Left colon (tissue), 2 donors: ENCODE measurements around the gene CLBA1. TPM values are rescaled to one million over a fixed set of nuclear protein-coding genes. Genes with fewer than 3 reads are reported as not detected.

ENCODE experiments used
- ATAC-seq: fragments of 200-7000 bp; cut with Tn5 transposase; one replicate; pipeline ENCODE4 v1.9.1; 2020; ENCODE audit warnings: mild to moderate bottlenecking, moderate library complexity
- DNase-seq, 2 donors: peaks; one replicate each; pipeline ENCODE4 v3.0.0-alpha.2; 2020
- intact Hi-C, 2 donors: fragments of 100-400 bp; cut with DNase I in 1 of 2; cut with micrococcal nuclease in 1 of 2; formaldehyde crosslinking; loops; one replicate each; pipeline versions ENCODE4 v1.11.2 to v1.14.0; 2022; cut with DNase I, micrococcal nuclease
- total RNA-seq, 2 donors: library from RNA; stranded (reverse); fragmentation: NEBNext Ultra II Directional; extraction: Animal tissue kit (Norgen Biotek cat#: 25700); gene quantifications; one replicate each; pipeline ENCODE4 v1.2.1, GENCODE V29; 2021
- donor health status: DM: no; HTN: no; CAD: no.
- donor health status: DM: yes; HTN: yes; CAD: no.

The CLBA1 gene
- total RNA-seq, 2 donors from 2014 or later = 4.2 to 6.5 TPM

DNA sequence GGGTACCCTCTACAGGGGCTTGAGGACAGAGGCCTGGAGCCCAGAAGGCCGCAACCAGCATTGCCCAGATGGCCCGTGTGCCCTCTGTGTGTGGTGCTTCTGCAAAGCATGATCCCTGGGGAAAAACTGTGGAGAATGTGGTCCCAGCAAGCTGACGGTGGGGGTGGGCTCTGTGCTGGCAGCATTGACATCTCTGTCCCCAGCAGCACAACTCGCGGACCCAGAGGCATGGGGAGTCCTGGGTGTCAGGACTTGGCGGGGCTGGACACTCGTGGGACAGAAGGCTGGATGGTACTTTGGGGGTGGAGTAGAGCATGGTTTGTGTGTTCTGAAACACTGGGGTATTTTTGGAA, 4.3 kb downstream of the CLBA1 start:
- intact Hi-C loops = no loop called here
- no peak for DNase-seq
- ATAC-seq = no peak

DNA sequence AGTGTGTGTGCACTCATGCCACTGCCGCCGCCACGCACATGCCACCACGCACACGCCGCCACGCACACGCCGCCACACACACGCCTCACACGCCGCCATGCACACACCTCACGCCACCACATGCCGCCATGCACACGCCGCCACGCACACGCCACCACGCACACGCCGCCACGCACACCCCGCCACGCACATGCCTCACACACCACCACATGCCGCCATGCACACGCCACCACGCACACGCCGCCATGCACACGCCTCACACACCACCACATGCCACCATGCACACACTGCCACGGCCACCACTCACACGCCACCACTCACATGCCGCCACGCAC, 6.3 kb downstream of the CLBA1 start:
- ATAC-seq (no peak), DNase-seq (no peak)
- intact Hi-C loops = no loop called here

- DNase-seq (no peak), ATAC-seq (no peak)
- intact Hi-C loops = no loop called here
Observed at GRCh38 chr14:104992501-104992900, 6.9 kb downstream of the CLBA1 start.

DNA sequence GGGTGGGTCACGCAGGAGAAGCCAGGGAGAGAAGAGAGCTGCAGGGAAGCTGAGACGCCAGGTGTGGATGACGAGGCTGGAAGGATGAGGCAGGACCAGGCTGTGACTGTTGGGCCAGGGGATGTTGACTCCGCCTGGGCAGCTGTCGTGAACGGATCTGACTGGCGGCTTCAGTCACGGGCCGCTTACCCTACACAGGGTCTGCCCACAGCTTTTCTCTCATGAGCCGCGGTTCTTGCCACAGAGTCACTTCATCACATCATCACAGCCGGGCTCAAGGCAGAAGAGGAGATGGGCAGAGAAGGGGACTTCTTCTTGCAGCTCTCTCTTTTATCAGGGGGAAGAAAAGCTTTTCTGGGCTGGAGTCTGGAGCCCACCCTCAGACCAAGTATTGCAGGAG, 7.7 kb downstream of the CLBA1 start:
- no peak for ATAC-seq
- intact Hi-C loops = no loop called here
- DNase-seq = no peak

- DNase-seq (no peak), ATAC-seq (no peak)
- intact Hi-C loops = no loop called here
Observed at GRCh38 chr14:104993808-104994591, 8.4 kb downstream of the CLBA1 start.

GRCh38 chr14:104994978-104995377, 9.4 kb downstream of the CLBA1 start:
- DNase-seq (no peak), ATAC-seq (no peak)
- intact Hi-C loops = no loop called here

- intact Hi-C loops = no loop called here
- DNase-seq = no peak
- no peak for ATAC-seq
Observed at GRCh38 chr14:104996032-104996431, 10.4 kb downstream of the CLBA1 start.

DNA sequence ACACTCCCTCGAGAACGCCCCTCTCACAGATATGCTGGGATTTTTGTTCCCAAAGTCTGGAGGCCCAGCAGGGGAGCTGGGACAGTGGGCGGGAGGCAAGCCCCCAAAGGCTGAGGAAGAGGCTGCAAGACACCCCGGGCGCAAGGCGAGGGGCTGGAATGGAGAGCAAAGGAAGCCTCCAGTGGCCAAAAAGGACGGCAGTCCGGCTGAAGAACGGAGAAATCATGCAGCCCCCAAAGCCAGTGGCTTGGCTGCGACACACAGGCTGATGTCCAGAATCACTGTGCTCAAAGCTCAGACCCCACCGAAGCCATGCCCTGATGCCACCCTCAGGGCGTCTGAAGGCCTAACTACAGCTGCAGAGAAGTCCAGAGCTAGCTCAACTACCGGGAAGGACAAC, 10.9 kb downstream of the CLBA1 start:
- intact Hi-C loops = no loop called here
- DNase-seq (no peak), ATAC-seq (no peak)

GRCh38 chr14:104998801-104999200, 13.2 kb downstream of the CLBA1 start:
- ATAC-seq (no peak), DNase-seq (no peak)
- intact Hi-C loops = no loop called here

GRCh38 chr14:104999361-104999760, 13.8 kb downstream of the CLBA1 start:
- intact Hi-C loops = no loop called here
- ATAC-seq (no peak), DNase-seq (no peak)

GRCh38 chr14:105005329-105005928, 19.8 kb downstream of the CLBA1 start:
- intact Hi-C loops = no loop called here
- ATAC-seq (peak; percentile 26), DNase-seq (no peak)

DNA sequence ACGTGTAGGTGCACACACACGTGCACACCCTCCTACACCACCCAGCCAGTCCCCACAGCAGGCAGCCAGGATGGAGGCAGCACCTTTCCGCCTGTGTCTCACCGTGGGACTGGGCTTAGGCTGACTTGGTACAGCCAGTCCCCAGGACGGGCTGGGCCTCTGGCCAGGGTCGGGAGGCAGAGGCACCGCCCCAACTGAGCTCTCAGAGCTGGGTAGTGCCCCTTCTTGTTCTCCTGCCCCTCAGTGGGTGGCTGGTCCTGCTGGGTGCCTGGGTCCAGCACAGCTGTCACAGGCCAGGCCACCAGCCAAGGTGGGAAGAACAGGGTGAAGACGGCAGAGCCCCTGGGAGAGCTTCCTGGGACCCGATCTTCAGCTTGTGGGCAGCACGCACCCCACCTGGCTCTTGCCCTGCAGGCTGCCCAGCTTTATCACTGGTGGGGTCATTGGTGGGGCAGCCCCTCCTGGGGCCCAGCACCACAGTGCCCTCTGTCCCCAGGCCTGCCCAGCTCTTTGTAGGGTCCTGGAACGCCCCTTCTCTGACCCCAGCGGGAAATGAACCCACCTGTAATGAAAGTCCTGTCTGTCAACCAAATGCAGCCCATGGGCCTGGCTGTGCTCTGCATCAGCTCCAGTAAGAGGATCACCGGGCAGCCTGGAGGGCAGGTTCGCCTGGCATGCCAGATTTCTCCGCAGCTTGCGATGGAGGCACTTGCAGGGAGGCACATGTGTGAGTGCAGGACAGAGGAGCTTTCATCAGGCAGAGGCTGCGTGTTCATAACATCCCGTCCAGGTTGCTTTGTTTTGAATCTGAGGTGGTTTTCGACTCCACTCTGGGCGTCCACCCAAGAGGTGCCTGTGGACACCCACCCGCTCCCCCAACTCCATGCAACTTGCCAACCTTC, 20.6 kb downstream of the CLBA1 start:
- DNase-seq (no peak), ATAC-seq (peak; percentile 19)
- intact Hi-C loops = no loop called here

GRCh38 chr14:105006831-105007592, 21.4 kb downstream of the CLBA1 start:
- intact Hi-C loops = no loop called here
- ATAC-seq = no peak
- DNase-seq = no peak

GRCh38 chr14:105007593-105008264, 22.1 kb downstream of the CLBA1 start:
- DNase-seq = no peak
- ATAC-seq = no peak
- intact Hi-C loops = no loop called here

GRCh38 chr14:105010106-105010505, 24.5 kb downstream of the CLBA1 start:
- intact Hi-C loops = no loop called here
- DNase-seq (no peak), ATAC-seq (no peak)

GRCh38 chr14:105010891-105011291, 25.3 kb downstream of the CLBA1 start:
- DNase-seq (peak in 1 of 2 donors; percentile 56), ATAC-seq (no peak)
- intact Hi-C loops = no loop called here

DNA sequence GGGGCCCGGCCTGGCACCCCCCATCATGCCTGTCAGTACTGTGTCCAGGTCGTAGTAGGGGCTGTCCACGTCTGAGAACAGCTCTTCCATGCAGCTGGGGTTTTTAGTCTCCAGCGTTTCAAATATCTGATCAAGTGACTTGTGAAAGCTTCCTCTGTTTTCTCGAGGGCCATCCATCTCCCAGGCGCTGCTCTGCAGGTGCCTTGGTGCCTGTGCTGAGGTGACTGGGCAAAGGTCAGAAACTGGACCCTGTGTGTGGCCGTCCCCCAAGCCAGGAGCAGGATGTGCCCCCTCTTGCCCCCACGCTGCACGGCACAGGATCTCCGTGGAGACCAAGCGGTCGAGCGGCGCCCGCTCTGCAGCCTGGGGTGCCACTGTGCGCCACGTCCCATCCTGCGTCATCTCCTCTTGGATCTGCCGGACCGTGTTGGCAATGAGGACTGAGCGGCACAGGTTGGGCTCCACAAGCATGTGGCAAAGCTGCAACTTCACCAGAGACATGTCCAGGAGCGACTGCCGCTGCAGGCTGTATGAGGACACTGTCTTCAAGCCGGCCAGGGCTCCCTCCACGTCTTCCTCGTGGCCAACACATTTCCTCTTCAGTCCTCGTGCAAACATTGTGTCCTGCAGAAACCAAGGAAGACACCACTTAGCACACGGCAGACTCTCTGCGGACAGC, 25.9 kb downstream of the CLBA1 start:
- DNase-seq (no peak), ATAC-seq (no peak)
- intact Hi-C loops = no loop called here
